ENCODE results near the gene CFB.
"Not testable (repeated sequence)": the region's sequence is repeated elsewhere in the genome, so short reads cannot be mapped to it uniquely, and the experiment has no call there.

Gene CFB

GRCh38 chr6:31915351-31915750 is 30.5 kb upstream of the CFB start:
- no peak for DNase-seq

- no peak for DNase-seq
These were observed 30.1 kb upstream of the CFB start for GRCh38 chr6:31915756-31916155.

- DNase-seq, result no peak
These were observed 27.7 kb upstream of the CFB start for GRCh38 chr6:31918069-31918720.

GRCh38 chr6:31919624-31920303 is 26.1 kb upstream of the CFB start:
- DNase-seq, result no peak

GRCh38 chr6:31920811-31921210 is 25.1 kb upstream of the CFB start:
- DNase-seq, result no peak

GRCh38 chr6:31922942-31923341 is 23.0 kb upstream of the CFB start:
- DNase-seq, result peak; percentile 61

GRCh38 chr6:31927242-31927862 is 18.5 kb upstream of the CFB start, which contains the start of gene C2:
Gene C2 (plus strand): TSS chr6:31927717. CDS start chr6:31927753, 36 bp downstream.
- no peak for DNase-seq

- DNase-seq, result no peak
These were observed 17.8 kb upstream of the CFB start for GRCh38 chr6:31927863-31928671.

GRCh38 chr6:31928672-31928939 is 17.3 kb upstream of the CFB start:
- no peak for DNase-seq

- no peak for DNase-seq
These were observed 14.9 kb upstream of the CFB start for GRCh38 chr6:31930962-31931361.

- DNase-seq, result not testable (repeated sequence)
These were observed 13.8 kb upstream of the CFB start for GRCh38 chr6:31932137-31932536.

- DNase-seq, result no peak
These were observed 12.4 kb upstream of the CFB start for GRCh38 chr6:31933537-31933936.

GRCh38 chr6:31935021-31935420 is 10.9 kb upstream of the CFB start:
- DNase-seq, result no peak

- DNase-seq, result no peak
These were observed 10.1 kb upstream of the CFB start for GRCh38 chr6:31935823-31936222.

GRCh38 chr6:31940256-31940664 is 5.6 kb upstream of the CFB start:
- no peak for DNase-seq

GRCh38 chr6:31943742-31944141 is 2.2 kb upstream of the CFB start:
- no peak for DNase-seq

GRCh38 chr6:31945154-31945506 is 765 bp upstream of the CFB start:
- DNase-seq, result no peak

GRCh38 chr6:31946370-31946885 is 533 bp downstream of the CFB start:
- no peak for DNase-seq

- no peak for DNase-seq
These were observed 1.3 kb downstream of the CFB start for GRCh38 chr6:31947070-31947675.

- DNase-seq, result no peak
These were observed 2.0 kb downstream of the CFB start for GRCh38 chr6:31947864-31948263.

- DNase-seq, result no peak
These were observed 2.4 kb downstream of the CFB start for GRCh38 chr6:31948306-31948705.

GRCh38 chr6:31948753-31949413 is 3.0 kb downstream of the CFB start:
- no peak for DNase-seq

All from NCI-H82 (cell line).